Kidney epithelial cell (primary cell): Measurements from ENCODE around the gene PLIN4. TPM values are rescaled to one million over a fixed set of nuclear protein-coding genes. Genes with fewer than 3 reads are reported as not detected.
A peak's percentile ranks its signal among the peaks of the same experiment; 100 is the strongest.
"Not testable (repeated sequence)": the region's sequence is repeated elsewhere in the genome, so short reads cannot be mapped to it uniquely, and the experiment has no call there.

Source experiments
- DNase-seq: peaks from one replicate; pipeline ENCODE4 v3.0.0-alpha.2; 2010; ENCODE audit warnings: low read depth
- H3K27me3 ChIP-seq: 2 replicates; pipeline ENCODE4 v1.6.0; 2011; ENCODE audit warnings: low read length; ENCODE audit not compliant: control insufficient read depth, insufficient read depth
- H3K36me3 ChIP-seq: 2 replicates; pipeline ENCODE4 v1.5.1; 2011; ENCODE audit warnings: low read length; ENCODE audit not compliant: control insufficient read depth, insufficient read depth
- H3K4me3 ChIP-seq: 2 replicates; pipeline ENCODE4 v1.5.1; 2011; ENCODE audit warnings: low read depth, mild to moderate bottlenecking, control low read depth, low read length
- CTCF ChIP-seq: IDR thresholded peaks from 2 replicates; pipeline ENCODE4 v1.5.1; 2011; ENCODE audit warnings: mild to moderate bottlenecking, moderate library complexity, low read length, control low read depth, inconsistent platforms; ENCODE audit not compliant: insufficient read depth, poor library complexity, severe bottlenecking
- total RNA-seq: library from RNA; depleted of rRNA; stranded (reverse); fragments of >200 nt; gene quantifications from 2 replicates; pipeline ENCODE4 v1.2.3, GENCODE V29; 2015

PLIN4 gene
- total RNA-seq = under 0.01 and 0.04 TPM in 2 replicates

- H3K36me3 ChIP-seq = no peaks in the 10 kb centered on the region
- DNase-seq = no peak
- no peak within 1 kb of the TSS for H3K4me3 ChIP-seq
- no peak for TF ChIP-seq CTCF
- H3K27me3 ChIP-seq = peaks cover 3% of the 10 kb centered on the region
These were observed at the start of gene PLIN4 for GRCh38 chr19:4518345-4519171. PLIN4 (minus strand) TSS chr19:4518486; CDS start chr19:4518272, 214 bp downstream.

DNA sequence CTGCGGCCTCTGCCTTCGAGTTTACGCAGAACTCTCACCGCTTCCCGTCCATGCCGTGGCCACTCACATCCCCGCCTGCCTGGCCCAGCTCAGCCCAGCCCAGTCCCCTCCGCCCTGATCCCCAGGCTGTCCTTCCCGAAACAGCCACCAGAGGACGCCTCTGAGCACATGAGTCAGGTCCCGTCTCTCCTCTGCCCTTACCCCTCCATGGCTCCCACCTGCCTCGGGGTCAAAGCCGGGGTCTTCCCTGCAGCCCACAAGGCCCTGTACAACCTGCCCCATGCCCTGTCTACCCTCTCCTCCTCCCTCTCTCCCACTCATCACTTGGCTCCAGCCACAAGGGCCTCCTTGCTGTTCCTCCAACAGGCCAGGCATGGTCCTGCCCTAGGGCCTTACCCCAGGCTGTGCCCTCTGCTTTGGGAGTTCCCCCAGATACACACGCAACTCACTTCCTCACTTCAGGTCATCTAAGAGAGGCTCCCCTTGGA lies 49.3 kb upstream of the PLIN4 start:
- H3K27me3 ChIP-seq = peaks cover 8% of the 10 kb centered on the region
- H3K4me3 ChIP-seq = no peak overlapping the region
- TF ChIP-seq CTCF = peak; percentile 98
- DNase-seq = no peak
- H3K36me3 ChIP-seq = no peaks in the 10 kb centered on the region

DNA sequence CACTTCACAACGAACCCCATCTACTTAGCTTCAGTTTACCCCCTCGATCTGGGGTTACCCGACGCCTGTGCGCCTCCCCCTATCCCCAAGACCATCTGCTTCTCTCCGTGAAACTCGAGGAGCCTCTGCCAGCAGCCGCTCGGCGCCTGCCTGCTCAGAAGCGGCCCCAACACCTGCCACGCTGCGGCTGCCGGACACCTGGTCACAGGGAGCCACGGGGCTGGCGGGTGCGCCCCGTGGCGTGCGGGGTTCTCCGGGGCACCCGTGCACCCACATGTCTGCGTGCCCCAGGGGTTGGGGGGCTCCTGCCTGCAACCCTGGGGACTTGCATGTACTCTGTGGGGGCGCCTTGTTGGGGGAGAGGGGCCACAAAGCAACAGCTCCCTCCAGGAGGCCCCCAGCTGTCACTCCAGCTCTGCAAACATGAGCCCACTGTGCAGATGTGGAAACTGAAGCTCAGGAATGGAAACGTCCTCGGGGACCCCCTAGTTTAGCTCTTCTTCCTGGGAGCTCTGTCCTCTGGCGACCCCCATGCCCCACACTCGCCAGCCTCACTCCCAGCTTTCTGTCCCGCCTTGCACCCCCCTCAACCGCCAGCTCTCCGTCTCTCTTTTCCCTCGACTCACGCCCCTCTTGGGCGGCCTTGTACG lies 48.2 kb upstream of the PLIN4 start:
- Histone ChIP-seq H3K36me3 (no peaks in the 10 kb centered on the region), H3K4me3 (no peak overlapping the region), H3K27me3 (peaks cover 8% of the 10 kb centered on the region)
- no peak for TF ChIP-seq CTCF
- no peak for DNase-seq

DNA sequence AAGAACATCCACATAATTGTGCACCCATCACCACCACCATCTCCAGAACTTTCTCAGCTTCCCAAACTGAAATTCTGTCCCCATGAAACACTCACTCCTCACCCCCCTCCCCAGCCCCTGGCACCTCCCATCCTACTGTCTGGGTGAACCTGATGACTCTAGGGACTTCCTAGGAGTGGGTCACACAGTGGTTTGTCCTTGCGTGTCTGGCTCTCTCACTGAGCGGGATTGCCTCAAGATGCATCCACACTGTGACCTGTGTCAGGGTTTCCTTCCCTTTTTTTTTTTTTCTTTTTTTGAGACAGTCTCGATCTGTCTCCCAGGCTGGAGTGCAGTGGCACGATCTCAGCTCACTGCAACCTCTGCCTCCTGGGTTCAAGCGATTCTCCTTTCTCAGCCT lies 45.3 kb upstream of the PLIN4 start:
- not testable (repeated sequence) for H3K36me3 ChIP-seq, H3K27me3 ChIP-seq, H3K4me3 ChIP-seq, DNase-seq

- H3K36me3 ChIP-seq, H3K4me3 ChIP-seq, DNase-seq, H3K27me3 ChIP-seq: not testable (repeated sequence)
These were observed 43.8 kb upstream of the PLIN4 start for GRCh38 chr19:4562085-4562484.

DNA sequence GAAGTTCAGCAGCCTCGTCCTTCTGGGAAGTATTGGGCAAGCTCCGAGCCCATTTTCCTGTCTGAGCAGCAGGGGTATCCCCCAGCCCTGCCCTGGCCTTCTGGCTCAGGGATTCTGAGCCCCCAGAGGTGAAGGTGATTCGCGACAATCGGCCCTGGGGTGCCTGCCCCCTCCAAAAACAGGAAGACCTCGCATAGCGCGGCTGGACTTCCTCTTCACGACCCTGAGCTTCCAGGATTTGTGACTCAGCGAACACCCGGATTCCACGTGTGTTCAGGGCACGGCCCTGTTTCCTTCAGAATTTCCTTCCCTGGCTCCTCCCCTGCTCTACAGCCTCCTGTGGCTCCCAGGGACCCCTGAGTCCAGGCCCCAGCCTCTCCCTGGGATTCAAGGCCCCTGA lies 41.3 kb upstream of the PLIN4 start, which contains the start of gene SEMA6B:
SEMA6B (minus strand) TSS at position 116 of the 400 bp plus-strand sequence. CDS start 1,227 bp downstream, outside the sequence.
- DNase-seq = no peak
- Histone ChIP-seq H3K27me3 (no peaks in the 10 kb centered on the region), H3K4me3 (no peak within 1 kb of the TSS), H3K36me3 (no peaks in the 10 kb centered on the region)
- no peak for TF ChIP-seq CTCF
